GM12892 (cell line): ENCODE data around the gene ZNF423.

ENCODE experiments used
- POLR2A ChIP-seq: IDR thresholded peaks from 2 replicates; pipeline ENCODE4 v1.6.1; 2011; ENCODE audit warnings: low read depth, low read length, control low read depth
- POLR2AphosphoS5 ChIP-seq: IDR thresholded peaks from 2 replicates; pipeline ENCODE4 v1.6.1; 2011; ENCODE audit warnings: low read depth, low read length, control low read depth
- TAF1 ChIP-seq: IDR thresholded peaks from 2 replicates; pipeline ENCODE4 v1.6.1; 2011; ENCODE audit warnings: low read depth, mild to moderate bottlenecking, control low read depth, low read length, borderline replicate concordance

GRCh38 chr16:49542946-49543630, 312.8 kb downstream of the ZNF423 start:
- TF ChIP-seq TAF1 (no peak), POLR2A (no peak), POLR2AphosphoS5 (no peak)
